CD14-positive monocyte (primary cell): Measurements from ENCODE around the gene DOCK4. TPM values are rescaled to one million over a fixed set of nuclear protein-coding genes. Genes with fewer than 3 reads are reported as not detected.

ENCODE experiments used
- DNase-seq, 3 donors: peaks; one replicate each; pipeline ENCODE4 v3.0.0-alpha.2; 2011 to 2022
- H2AFZ ChIP-seq: 2 replicates; pipeline ENCODE4 v1.6.0; 2012; ENCODE audit warnings: mild to moderate bottlenecking, low read depth, low read length, inconsistent platforms; ENCODE audit not compliant: insufficient read depth, poor library complexity, severe bottlenecking
- H3K27ac ChIP-seq, 2 donors: 1 replicate in 1 of 2; 2 replicates in 1 of 2; pipeline ENCODE4 v1.5.1; 2012 to 2013; ENCODE audit warnings: low read length in 2 of 2, control low read depth in 1 of 2, inconsistent platforms in 1 of 2, low read depth in 1 of 2, mild to moderate bottlenecking in 1 of 2
- H3K27me3 ChIP-seq, 2 donors: one replicate each; pipeline versions ENCODE4 v1.6.0 to v1.6.1; 2011 to 2013; ENCODE audit warnings: low read length in 2 of 2; ENCODE audit not compliant: control insufficient read depth in 2 of 2, insufficient read depth in 2 of 2
- H3K36me3 ChIP-seq, 2 donors: replicated peaks in 1 of 2; 1 replicate in 1 of 2; 2 replicates in 1 of 2; pipeline versions ENCODE4 v1.5.1 to v1.6.1; 2012 to 2013; ENCODE audit warnings: low read length in 2 of 2, control low read depth in 1 of 2, inconsistent platforms in 1 of 2, mild to moderate bottlenecking in 1 of 2; ENCODE audit not compliant: insufficient read depth in 2 of 2, control insufficient read depth in 1 of 2
- H3K4me1 ChIP-seq, 2 donors: 1 replicate in 1 of 2; 2 replicates in 1 of 2; pipeline versions ENCODE4 v1.5.1 to v1.6.1; 2012 to 2013; ENCODE audit warnings: low read length in 2 of 2, control low read depth in 1 of 2, inconsistent platforms in 1 of 2, mild to moderate bottlenecking in 1 of 2, moderate library complexity in 1 of 2; ENCODE audit not compliant: insufficient read depth in 2 of 2, control insufficient read depth in 1 of 2
- H3K4me2 ChIP-seq: replicated peaks from 2 replicates; pipeline ENCODE3; 2012; ENCODE audit warnings: low read length, moderate library complexity, mild to moderate bottlenecking; ENCODE audit not compliant: poor library complexity, severe bottlenecking; ENCODE audit errors: extremely low read depth
- H3K4me3 ChIP-seq, 3 experiments: fragments of 200-600 bp in 1 of 3; sonication (generic) in 1 of 3; replicated peaks in 1 of 3; 1 replicate in 2 of 3; 2 replicates in 1 of 3; pipeline ENCODE4 v1.5.1; 2011 to 2013; ENCODE audit warnings: low read length in 3 of 3, mild to moderate bottlenecking in 3 of 3, control low read depth in 2 of 3, low read depth in 2 of 3, inconsistent platforms in 1 of 3, moderate library complexity in 1 of 3
- H3K79me2 ChIP-seq: 2 replicates; pipeline ENCODE4 v1.6.0; 2012; ENCODE audit warnings: mild to moderate bottlenecking, control low read depth, inconsistent platforms, low read length, moderate library complexity; ENCODE audit not compliant: insufficient read depth
- H3K9ac ChIP-seq: 2 replicates; pipeline ENCODE4 v1.6.0; 2017; ENCODE audit warnings: low read length, mild to moderate bottlenecking; ENCODE audit not compliant: insufficient read depth, poor library complexity, severe bottlenecking
- H3K9me3 ChIP-seq, 2 donors: replicated peaks in 1 of 2; 1 replicate in 1 of 2; 2 replicates in 1 of 2; pipeline versions ENCODE4 v1.5.1 to v1.6.1; 2012 to 2013; ENCODE audit warnings: low read length in 2 of 2, control low read depth in 1 of 2; ENCODE audit not compliant: control insufficient read depth in 1 of 2, insufficient read depth in 1 of 2
- H4K20me1 ChIP-seq: 2 replicates; pipeline ENCODE4 v1.6.0; 2012; ENCODE audit warnings: mild to moderate bottlenecking, low read length, control low read depth, moderate library complexity; ENCODE audit not compliant: insufficient read depth
- H3K27ac Mint-ChIP-seq, 7 donors: one replicate each; pipeline ENCODE4 v1.8.0; 2020; ENCODE audit warnings: mild to moderate bottlenecking in 7 of 7, mixed read lengths in 7 of 7, moderate library complexity in 6 of 7, inconsistent platforms in 2 of 7
- H3K27me3 Mint-ChIP-seq, 3 donors: one replicate each; pipeline ENCODE4 v1.8.0; 2021 to 2022; ENCODE audit warnings: low read depth in 3 of 3, mild to moderate bottlenecking in 3 of 3, mixed read lengths in 3 of 3, moderate library complexity in 3 of 3, inconsistent platforms in 1 of 3
- H3K36me3 Mint-ChIP-seq, 2 donors: one replicate each; pipeline ENCODE4 v1.8.0; 2020; ENCODE audit warnings: mixed read lengths in 2 of 2, inconsistent platforms in 1 of 2, mild to moderate bottlenecking in 1 of 2
- H3K4me1 Mint-ChIP-seq: one replicate; pipeline ENCODE4 v1.8.0; 2020; ENCODE audit warnings: mild to moderate bottlenecking, mixed read lengths
- H3K4me3 Mint-ChIP-seq, 2 donors: one replicate each; pipeline ENCODE4 v1.8.0; 2020; ENCODE audit warnings: mild to moderate bottlenecking in 2 of 2, mixed read lengths in 2 of 2, moderate library complexity in 1 of 2
- H3K9me3 Mint-ChIP-seq, 7 donors: one replicate each; pipeline ENCODE4 v1.8.0; 2020 to 2022; ENCODE audit warnings: mixed read lengths in 7 of 7, mild to moderate bottlenecking in 6 of 7, moderate library complexity in 6 of 7, inconsistent platforms in 2 of 7
- CTCF ChIP-seq: fragments of 200-600 bp; IDR thresholded peaks from one replicate; pipeline ENCODE4 v1.8.0; 2022; ENCODE audit warnings: antibody characterized with exemption, mild to moderate bottlenecking
- WGBS: methylation state at CpG from one replicate; pipeline ENCODE4 v1.1.5; 2013; ENCODE audit warnings: missing lambda C conversion rate; ENCODE audit not compliant: insufficient coverage; 5-methylcytosine and 5-hydroxymethylcytosine counted together
- intact Hi-C, 2 donors: fragments of 100-400 bp; cut with micrococcal nuclease; formaldehyde crosslinking; loops; one replicate each; pipeline versions ENCODE4 v1.15.0 to v1.15.1; 2023
- polyA plus RNA-seq, 3 donors: library from polyadenylated mRNA; depleted of rRNA in 1 of 3; unstranded in 2 of 3; stranded (reverse) in 1 of 3; fragments of 300-500 nt in 2 of 3; fragments of >200 nt in 1 of 3; fragmentation: Illumina TruSeq in 2 of 3; gene quantifications; 1 replicate in 2 of 3; 2 replicates in 1 of 3; pipeline ENCODE4 v1.2.3, GENCODE V29; 2012 to 2021

The DOCK4 gene
- polyA plus RNA-seq, 3 donors = 1.3 to 5.0 (median 2.7) TPM

- Histone ChIP-seq H3K36me3 (no peaks in the 10 kb centered on the region), H2AFZ (no peak overlapping the region), H3K79me2 (no peaks in the 10 kb centered on the region), H3K4me1 (no peaks in the 10 kb centered on the region), H3K27me3 (no peaks in the 10 kb centered on the region), H3K9me3 (no peaks in the 10 kb centered on the region), H3K4me3 (no peak overlapping the region), H3K9ac (no peak overlapping the region), H4K20me1 (peaks cover 30% of the 10 kb centered on the region), H3K4me2 (no peak overlapping the region), H3K27ac (no peak overlapping the region)
- no peak for TF ChIP-seq CTCF
- Mint-ChIP-seq H3K4me1 (no peaks in the 10 kb centered on the region), H3K27me3 (peaks cover 0 to 3% (median 1%) of the 10 kb centered on the region in 3 donors), H3K4me3 (no peak overlapping the region), H3K36me3 (no peaks in the 10 kb centered on the region), H3K27ac (no peak overlapping the region), H3K9me3 (peaks cover 0 to 4% (median 0%) of the 10 kb centered on the region in 7 donors)
- intact Hi-C loops = no loop called here
- no CpG with 5 or more reads among the region's 2 CpGs for WGBS
- no peak for DNase-seq
These were observed 42.4 kb upstream of the DOCK4 start for GRCh38 chr7:112248598-112248997.

- peaks cover 14% of the 10 kb centered on the region for H4K20me1 ChIP-seq
- peaks cover 0 to 14% of the 10 kb centered on the region in 2 donors for H3K9me3 ChIP-seq
- H3K27ac ChIP-seq = no peak overlapping the region
- TF ChIP-seq CTCF = no peak
- Mint-ChIP-seq H3K4me1 (no peaks in the 10 kb centered on the region), H3K27ac (no peak overlapping the region), H3K27me3 (no peaks in the 10 kb centered on the region), H3K4me3 (no peak overlapping the region), H3K9me3 (peaks cover 5 to 19% (median 10%) of the 10 kb centered on the region in 7 donors), H3K36me3 (peaks cover 1 to 7% of the 10 kb centered on the region in 2 donors)
- H3K27me3 ChIP-seq = no peaks in the 10 kb centered on the region
- intact Hi-C loops = no loop called here
- peaks cover 2% of the 10 kb centered on the region for H3K79me2 ChIP-seq
- H3K4me3 ChIP-seq = no peak overlapping the region
- 97% methylated on average over 6 of the region's 9 CpGs for WGBS
- DNase-seq = no peak
- H3K4me2 ChIP-seq = no peak overlapping the region
- H3K36me3 ChIP-seq = no peaks in the 10 kb centered on the region
- no peak overlapping the region for H2AFZ ChIP-seq
- H3K9ac ChIP-seq = no peak overlapping the region
- H3K4me1 ChIP-seq = no peaks in the 10 kb centered on the region
These were observed 32.8 kb upstream of the DOCK4 start for GRCh38 chr7:112238852-112239610.
